Prostate gland (tissue), 2 donors: Measurements from ENCODE around the gene SGCE.

ENCODE experiments used
- POLR2AphosphoS5 ChIP-seq: sonication (generic); formaldehyde crosslinking; IDR thresholded peaks from one replicate; pipeline ENCODE4 v1.6.1; 2017; ENCODE audit warnings: antibody characterized with exemption
- TF ChIP-seq, protein P1 (sequence below), 4 experiments: fragments of 200-600 bp in 2 of 4; fragments of 450-650 bp in 2 of 4; sonication (generic) in 2 of 4; IDR thresholded peaks; 1 replicate in 3 of 4; 2 replicates in 1 of 4; pipeline ENCODE4 v1.5.1; 2016 to 2019; ENCODE audit warnings: antibody characterized with exemption in 4 of 4, mild to moderate bottlenecking in 2 of 4, moderate library complexity in 2 of 4

DNA sequence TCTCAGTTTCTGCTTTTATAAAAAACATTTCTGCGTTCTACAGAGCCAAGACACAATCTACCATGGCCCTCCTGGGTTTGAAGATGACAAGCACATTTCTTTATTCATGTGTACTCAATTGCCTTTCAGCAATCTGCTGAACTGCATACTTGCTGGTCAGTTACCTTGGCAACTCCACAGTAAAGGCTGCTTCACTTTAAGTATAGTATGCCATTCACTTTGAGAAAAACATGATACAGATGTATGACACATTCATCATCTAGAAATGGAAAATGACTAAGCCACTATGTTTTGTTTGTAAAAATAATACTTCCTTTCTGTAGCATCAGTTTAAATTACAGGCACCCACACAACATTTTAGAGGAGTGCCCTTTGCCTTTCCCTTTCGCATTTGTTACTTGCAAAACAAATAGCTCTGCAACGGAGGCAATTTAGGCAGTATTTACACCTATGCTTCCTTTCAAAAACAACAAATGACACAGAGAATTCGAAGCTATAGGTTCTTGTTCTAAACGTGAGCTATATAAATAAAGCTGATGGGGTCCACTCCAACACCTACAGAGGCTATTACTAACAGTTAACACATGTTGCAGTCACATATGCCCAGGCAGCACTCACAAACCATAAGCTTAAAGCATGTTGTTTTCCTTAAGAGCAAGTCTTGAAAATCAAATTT lies 23.5 kb downstream of the SGCE start:
- TF ChIP-seq, protein P1, sequence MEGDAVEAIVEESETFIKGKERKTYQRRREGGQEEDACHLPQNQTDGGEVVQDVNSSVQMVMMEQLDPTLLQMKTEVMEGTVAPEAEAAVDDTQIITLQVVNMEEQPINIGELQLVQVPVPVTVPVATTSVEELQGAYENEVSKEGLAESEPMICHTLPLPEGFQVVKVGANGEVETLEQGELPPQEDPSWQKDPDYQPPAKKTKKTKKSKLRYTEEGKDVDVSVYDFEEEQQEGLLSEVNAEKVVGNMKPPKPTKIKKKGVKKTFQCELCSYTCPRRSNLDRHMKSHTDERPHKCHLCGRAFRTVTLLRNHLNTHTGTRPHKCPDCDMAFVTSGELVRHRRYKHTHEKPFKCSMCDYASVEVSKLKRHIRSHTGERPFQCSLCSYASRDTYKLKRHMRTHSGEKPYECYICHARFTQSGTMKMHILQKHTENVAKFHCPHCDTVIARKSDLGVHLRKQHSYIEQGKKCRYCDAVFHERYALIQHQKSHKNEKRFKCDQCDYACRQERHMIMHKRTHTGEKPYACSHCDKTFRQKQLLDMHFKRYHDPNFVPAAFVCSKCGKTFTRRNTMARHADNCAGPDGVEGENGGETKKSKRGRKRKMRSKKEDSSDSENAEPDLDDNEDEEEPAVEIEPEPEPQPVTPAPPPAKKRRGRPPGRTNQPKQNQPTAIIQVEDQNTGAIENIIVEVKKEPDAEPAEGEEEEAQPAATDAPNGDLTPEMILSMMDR (IDR thresholded peaks at IDR 0.05) = no peak
- no peak for TF ChIP-seq POLR2AphosphoS5
